Lower leg skin (tissue), 4 donors: ENCODE data around the gene EIPR1. TPM values are rescaled to one million over a fixed set of nuclear protein-coding genes. Genes with fewer than 3 reads are reported as not detected.
A peak's percentile ranks its signal among the peaks of the same experiment; 100 is the strongest.

Source experiments
- DNase-seq, 2 donors: peaks; one replicate each; pipeline ENCODE4 v3.0.0-alpha.2; 2019; ENCODE audit warnings: low spot score in 2 of 2
- H3K4me3 ChIP-seq: fragments of 200-600 bp; sonication (generic); 2 replicates; pipeline ENCODE4 v1.5.1; 2017; ENCODE audit warnings: mild to moderate bottlenecking, low read depth; ENCODE audit not compliant: poor library complexity, severe bottlenecking
- CTCF ChIP-seq, 3 donors: fragments of 450-650 bp; IDR thresholded peaks; one replicate each; pipeline ENCODE4 v1.5.1; 2016; ENCODE audit warnings: antibody characterized with exemption in 3 of 3, mild to moderate bottlenecking in 3 of 3, moderate library complexity in 2 of 3
- POLR2A ChIP-seq, 2 donors: fragments of 450-650 bp; IDR thresholded peaks; one replicate each; pipeline ENCODE4 v1.6.1; 2016 to 2017; ENCODE audit warnings: antibody characterized with exemption in 2 of 2, mild to moderate bottlenecking in 1 of 2, moderate library complexity in 1 of 2
- WGBS, 2 donors: methylation state at CpG; one replicate each; pipeline ENCODE4 v1.1.5; 2018; 5-methylcytosine and 5-hydroxymethylcytosine counted together
- intact Hi-C: fragments of 100-400 bp; cut with DNase I; formaldehyde crosslinking; loops from one replicate; pipeline ENCODE4 v1.15.0; 2023; ENCODE audit warnings: low total_unique reads
- total RNA-seq, 4 donors: library from RNA; depleted of rRNA; stranded (reverse); fragments of >200 nt; gene quantifications; one replicate each; pipeline ENCODE4 v1.1.0, GENCODE V29; 2016

EIPR1 gene
- total RNA-seq, 4 donors from 2014 or later: 11.8 to 44.7 (median 26.9) TPM

GRCh38 chr2:3294069-3294468 is 83.5 kb downstream of the EIPR1 start:
- DNase-seq: no peak
- no peak overlapping the region for H3K4me3 ChIP-seq
- TF ChIP-seq CTCF (IDR thresholded peaks at IDR 0.05) (no peak), POLR2A (IDR thresholded peaks at IDR 0.05) (no peak)
- 21 to 35% methylated on average over 3 of the region's 3 CpGs for WGBS, 2 donors
- intact Hi-C loops: no loop called here

- no peak for TF ChIP-seq CTCF (IDR thresholded peaks at IDR 0.05)
- no peak for TF ChIP-seq POLR2A (IDR thresholded peaks at IDR 0.05)
- WGBS, 2 donors: 82 to 90% methylated on average over 5 to 9 of the region's 9 CpGs
- intact Hi-C loops: no loop called here
- no peak overlapping the region for H3K4me3 ChIP-seq
- DNase-seq: peak in 1 of 2 donors; percentile 59
Measured at GRCh38 chr2:3293221-3293620, 84.4 kb downstream of the EIPR1 start.

GRCh38 chr2:3292416-3292815 is 85.2 kb downstream of the EIPR1 start:
- no peak for DNase-seq
- no peak overlapping the region for H3K4me3 ChIP-seq
- TF ChIP-seq CTCF (IDR thresholded peaks at IDR 0.05) (no peak), POLR2A (IDR thresholded peaks at IDR 0.05) (no peak)
- intact Hi-C loops: no loop called here
- WGBS, 2 donors: 95 to 96% methylated on average over 10 of the region's 10 CpGs

GRCh38 chr2:3291750-3292149 is 85.9 kb downstream of the EIPR1 start:
- 93% methylated on average over 7 of the region's 7 CpGs for WGBS, 2 donors

GRCh38 chr2:3291113-3291512 is 86.5 kb downstream of the EIPR1 start:
- TF ChIP-seq POLR2A (IDR thresholded peaks at IDR 0.05) (no peak), CTCF (IDR thresholded peaks at IDR 0.05) (no peak)
- 98% methylated on average over 9 of the region's 9 CpGs for WGBS, 2 donors
- intact Hi-C loops: no loop called here
- H3K4me3 ChIP-seq: no peak overlapping the region
- no peak for DNase-seq

More at GRCh38 chr2:3291750-3292149, 85.9 kb downstream of the EIPR1 start:
- DNase-seq: no peak
- intact Hi-C loops: no loop called here
- no peak for TF ChIP-seq CTCF (IDR thresholded peaks at IDR 0.05)
- no peak for TF ChIP-seq POLR2A (IDR thresholded peaks at IDR 0.05)
- no peak overlapping the region for H3K4me3 ChIP-seq

GRCh38 chr2:3290655-3291054 is 87.0 kb downstream of the EIPR1 start:
- 89 to 94% methylated on average over 12 of the region's 12 CpGs for WGBS, 2 donors
- TF ChIP-seq CTCF (IDR thresholded peaks at IDR 0.05): no peak
- TF ChIP-seq POLR2A (IDR thresholded peaks at IDR 0.05): no peak
- intact Hi-C loops: no loop called here
- no peak overlapping the region for H3K4me3 ChIP-seq
- DNase-seq: peak in 1 of 2 donors; percentile 71
